GM23248 (cell line): ENCODE data around the gene CATSPER2.
"Not testable (repeated sequence)": the region's sequence is repeated elsewhere in the genome, so short reads cannot be mapped to it uniquely, and the experiment has no call there.

Source experiments
- EZH2 ChIP-seq: fragments of 200-600 bp; sonication (generic); IDR thresholded peaks from 2 replicates; pipeline ENCODE4 v1.6.1; 2018; ENCODE audit warnings: antibody characterized with exemption, mild to moderate bottlenecking; ENCODE audit not compliant: insufficient read depth, poor library complexity, severe bottlenecking
- EZH2phosphoT487 ChIP-seq: fragments of 200-600 bp; sonication (generic); IDR thresholded peaks from 2 replicates; pipeline ENCODE4 v1.6.1; 2018; ENCODE audit warnings: antibody characterized with exemption, moderate library complexity, mild to moderate bottlenecking, low read depth; ENCODE audit not compliant: insufficient read depth

DNA sequence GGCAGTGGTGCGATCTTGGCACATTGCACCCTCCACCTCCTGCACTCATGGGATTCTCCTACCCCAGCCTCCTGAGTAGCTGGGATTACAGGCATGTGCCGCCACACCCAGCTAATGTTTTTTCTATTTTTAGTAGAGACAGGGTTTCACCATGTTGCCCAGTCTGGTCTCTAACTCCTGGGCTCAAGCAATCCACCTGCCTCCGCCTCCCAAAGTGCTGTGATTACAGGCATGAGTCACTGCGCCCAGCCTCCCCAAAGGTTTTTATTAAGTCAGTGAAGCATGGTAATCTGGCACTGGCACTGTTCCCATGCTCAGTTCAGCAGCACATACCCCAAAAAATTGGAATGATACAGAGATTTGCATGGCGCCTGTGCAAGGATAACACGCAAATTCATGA lies 46.4 kb downstream of the CATSPER2 start:
- TF ChIP-seq EZH2, EZH2phosphoT487: not testable (repeated sequence)
